Body of pancreas (tissue), 4 donors: ENCODE data around the gene S1PR3.

Source experiments
- POLR2A ChIP-seq, 3 donors: fragments of 450-650 bp; IDR thresholded peaks; one replicate each; pipeline ENCODE4 v1.6.1; 2016; ENCODE audit warnings: antibody characterized with exemption in 3 of 3, mild to moderate bottlenecking in 2 of 3
- TF ChIP-seq, protein P1 (sequence below), 7 experiments: fragments of 450-650 bp in 4 of 7; fragments of 200-600 bp in 3 of 7; sonication (generic) in 3 of 7; IDR thresholded peaks; one replicate each; pipeline ENCODE4 v1.5.1; 2016 to 2019; ENCODE audit warnings: antibody characterized with exemption in 7 of 7

DNA sequence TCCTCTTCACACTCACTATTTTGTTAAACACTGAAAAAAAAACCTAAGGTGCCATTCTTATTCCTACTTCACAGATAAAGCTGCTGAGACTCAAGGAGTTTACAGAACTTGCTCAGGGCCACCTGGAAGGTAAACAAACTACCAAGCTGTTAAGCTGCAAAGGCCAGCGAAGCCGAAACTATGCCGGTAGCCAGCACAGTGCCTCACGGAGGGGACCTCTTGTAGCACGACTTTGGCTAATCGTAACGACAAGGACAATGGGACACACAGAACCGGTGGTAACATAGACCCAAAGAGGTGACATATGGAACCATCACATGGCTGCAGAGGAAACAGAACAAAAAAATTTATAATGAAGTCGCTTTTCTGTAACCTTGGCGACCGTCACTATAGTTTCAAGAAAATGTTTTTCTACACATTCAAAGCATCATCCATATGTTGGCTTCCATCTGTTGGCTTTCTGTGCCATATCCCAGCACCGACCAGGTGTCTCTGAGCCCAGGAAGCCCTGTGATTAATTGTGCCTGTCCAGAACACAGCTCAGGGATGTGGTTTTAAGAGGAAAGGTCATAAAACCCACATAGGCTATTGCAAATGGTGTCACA, 60.3 kb downstream of the S1PR3 start:
- TF ChIP-seq, protein P1, sequence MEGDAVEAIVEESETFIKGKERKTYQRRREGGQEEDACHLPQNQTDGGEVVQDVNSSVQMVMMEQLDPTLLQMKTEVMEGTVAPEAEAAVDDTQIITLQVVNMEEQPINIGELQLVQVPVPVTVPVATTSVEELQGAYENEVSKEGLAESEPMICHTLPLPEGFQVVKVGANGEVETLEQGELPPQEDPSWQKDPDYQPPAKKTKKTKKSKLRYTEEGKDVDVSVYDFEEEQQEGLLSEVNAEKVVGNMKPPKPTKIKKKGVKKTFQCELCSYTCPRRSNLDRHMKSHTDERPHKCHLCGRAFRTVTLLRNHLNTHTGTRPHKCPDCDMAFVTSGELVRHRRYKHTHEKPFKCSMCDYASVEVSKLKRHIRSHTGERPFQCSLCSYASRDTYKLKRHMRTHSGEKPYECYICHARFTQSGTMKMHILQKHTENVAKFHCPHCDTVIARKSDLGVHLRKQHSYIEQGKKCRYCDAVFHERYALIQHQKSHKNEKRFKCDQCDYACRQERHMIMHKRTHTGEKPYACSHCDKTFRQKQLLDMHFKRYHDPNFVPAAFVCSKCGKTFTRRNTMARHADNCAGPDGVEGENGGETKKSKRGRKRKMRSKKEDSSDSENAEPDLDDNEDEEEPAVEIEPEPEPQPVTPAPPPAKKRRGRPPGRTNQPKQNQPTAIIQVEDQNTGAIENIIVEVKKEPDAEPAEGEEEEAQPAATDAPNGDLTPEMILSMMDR (IDR thresholded peaks at IDR 0.05): no peak
- no peak for TF ChIP-seq POLR2A (IDR thresholded peaks at IDR 0.05)
